NCI-H2107 treated with DMSO at 0.1 percent for 48 hours (cell line): ENCODE measurements around the gene IL1RAPL1.
"Not testable (repeated sequence)": the region's sequence is repeated elsewhere in the genome, so short reads cannot be mapped to it uniquely, and the experiment has no call there.

Source experiments
- DNase-seq: peaks from one replicate; lab custom pipeline; 2025; ENCODE audit not compliant: unreplicated experiment; lab: John Stamatoyannopoulos, UW

The IL1RAPL1 gene

DNA sequence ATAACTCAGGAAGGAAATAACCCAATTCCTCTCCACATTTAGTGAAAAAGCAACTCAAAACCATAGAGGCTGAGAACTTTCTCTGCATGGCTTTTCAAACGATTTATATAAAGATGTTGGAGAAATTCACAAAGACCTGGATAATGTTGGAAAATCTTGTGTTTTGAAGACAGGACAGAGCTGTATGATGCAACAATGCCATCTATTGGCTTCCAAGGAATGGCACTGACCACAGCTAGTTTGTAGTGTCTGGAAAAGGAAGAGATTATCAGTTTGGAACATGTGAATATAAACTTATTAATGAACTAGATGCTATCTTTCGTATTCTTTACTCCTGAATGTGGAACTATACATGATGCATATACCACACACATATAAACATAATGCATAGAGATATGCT is 503.6 kb downstream of the IL1RAPL1 start:
- no peak for DNase-seq

DNA sequence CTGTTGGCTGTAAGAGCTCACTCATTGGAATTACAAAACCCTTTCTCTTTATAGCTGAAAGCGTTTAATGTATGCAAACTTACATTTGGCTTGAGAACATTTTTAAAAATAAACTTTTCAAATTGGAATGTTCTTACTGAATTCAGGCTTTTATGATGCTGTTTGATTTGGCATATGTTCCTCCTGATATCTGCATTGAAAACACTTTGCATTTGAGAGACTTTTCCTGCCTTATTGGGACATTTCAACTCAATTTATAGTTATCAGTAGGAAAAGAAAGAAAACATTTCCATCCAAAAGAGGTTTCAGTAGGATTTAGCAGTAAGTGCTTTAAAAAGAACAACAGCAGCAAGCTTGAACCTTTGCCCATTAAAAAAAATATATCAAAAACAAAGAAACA is 520.0 kb downstream of the IL1RAPL1 start:
- DNase-seq, result no peak

DNA sequence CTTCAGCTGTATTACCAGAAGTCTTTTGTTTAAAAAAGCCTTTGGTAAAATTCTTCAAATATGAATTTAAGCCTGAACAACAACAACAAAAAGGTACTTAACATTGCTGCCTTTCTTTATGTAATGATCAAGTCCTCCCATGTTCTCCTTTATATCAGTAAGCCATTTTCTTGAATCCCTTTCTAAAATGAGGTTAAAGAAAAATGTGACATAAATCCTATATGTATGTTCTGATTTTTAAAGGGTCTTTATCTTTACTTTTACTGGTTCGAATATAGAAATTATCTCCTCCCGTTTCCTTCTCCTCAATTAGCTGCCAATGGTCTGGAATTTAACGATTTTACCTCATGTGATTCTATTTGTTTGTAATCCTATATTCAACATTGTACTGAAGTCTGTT is 522.8 kb downstream of the IL1RAPL1 start:
- DNase-seq, result no peak

GRCh38 chrX:29113221-29113620 is 526.0 kb downstream of the IL1RAPL1 start:
- no peak for DNase-seq

DNA sequence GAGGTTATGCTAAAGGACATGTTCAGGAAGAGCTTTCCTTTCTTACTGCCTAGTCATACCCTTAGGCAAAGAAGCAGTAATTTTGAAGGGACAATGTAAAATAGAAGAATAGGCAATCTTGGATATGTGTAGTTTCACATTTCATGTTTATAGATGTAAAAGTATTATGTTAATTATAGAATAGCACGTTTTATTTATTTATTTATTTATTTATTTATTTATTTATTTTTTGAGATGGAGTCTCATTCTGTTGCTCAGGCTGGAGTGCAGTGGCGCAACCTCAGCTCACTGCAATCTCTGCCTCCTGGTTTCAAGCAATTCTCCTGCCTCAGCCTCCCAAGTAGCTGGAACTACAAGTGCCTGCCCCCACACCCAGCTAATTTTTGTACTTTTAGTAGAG is 535.6 kb downstream of the IL1RAPL1 start:
- DNase-seq, result not testable (repeated sequence)

- DNase-seq, result no peak
Measured at GRCh38 chrX:29130905-29131304, 543.7 kb downstream of the IL1RAPL1 start.

DNA sequence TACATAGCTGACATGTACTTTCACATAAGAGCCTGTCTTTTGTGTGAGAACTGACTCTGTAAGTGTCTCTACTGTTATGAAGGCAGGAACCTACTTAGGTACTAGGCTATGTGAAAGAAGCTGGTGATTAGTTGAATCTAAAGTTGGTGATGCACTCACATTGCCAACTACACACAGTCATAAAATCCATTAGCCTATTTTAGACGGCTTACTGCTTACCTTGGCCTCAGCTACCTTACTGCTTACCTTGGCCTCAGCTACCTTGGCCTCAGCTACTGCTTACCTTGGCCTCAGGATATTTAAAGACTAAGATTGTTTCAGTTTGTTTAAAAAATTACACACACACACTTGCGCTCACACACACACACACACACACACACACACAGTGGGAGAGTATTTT is 549.7 kb downstream of the IL1RAPL1 start:
- no peak for DNase-seq

- no peak for DNase-seq
Measured at GRCh38 chrX:29138003-29138402, 550.8 kb downstream of the IL1RAPL1 start.

- no peak for DNase-seq
Measured at GRCh38 chrX:29143356-29143755, 556.1 kb downstream of the IL1RAPL1 start.

- DNase-seq, result no peak
Measured at GRCh38 chrX:29143756-29144155, 556.5 kb downstream of the IL1RAPL1 start.

DNA sequence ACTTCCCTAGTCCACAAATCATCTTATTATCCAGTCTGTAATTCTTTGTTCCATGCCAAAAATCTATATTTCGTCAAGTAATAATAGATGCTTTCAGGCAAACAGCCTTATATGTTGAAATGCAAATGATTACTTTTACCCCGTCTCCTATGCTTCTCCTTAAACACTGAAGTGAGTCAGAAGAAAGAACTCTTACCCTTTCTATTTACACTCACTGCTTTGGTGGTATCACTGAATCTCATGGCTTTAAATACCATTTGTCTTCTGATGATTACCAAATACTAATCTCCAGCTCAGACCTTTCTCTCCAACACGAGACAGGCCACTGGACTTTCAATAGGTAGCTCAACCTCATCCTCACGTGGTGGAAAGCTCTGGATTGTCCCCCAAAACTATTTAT is 558.1 kb downstream of the IL1RAPL1 start:
- no peak for DNase-seq

GRCh38 chrX:29148511-29148910 is 561.3 kb downstream of the IL1RAPL1 start:
- no peak for DNase-seq

- DNase-seq, result no peak
Measured at GRCh38 chrX:29155286-29155685, 568.0 kb downstream of the IL1RAPL1 start.

DNA sequence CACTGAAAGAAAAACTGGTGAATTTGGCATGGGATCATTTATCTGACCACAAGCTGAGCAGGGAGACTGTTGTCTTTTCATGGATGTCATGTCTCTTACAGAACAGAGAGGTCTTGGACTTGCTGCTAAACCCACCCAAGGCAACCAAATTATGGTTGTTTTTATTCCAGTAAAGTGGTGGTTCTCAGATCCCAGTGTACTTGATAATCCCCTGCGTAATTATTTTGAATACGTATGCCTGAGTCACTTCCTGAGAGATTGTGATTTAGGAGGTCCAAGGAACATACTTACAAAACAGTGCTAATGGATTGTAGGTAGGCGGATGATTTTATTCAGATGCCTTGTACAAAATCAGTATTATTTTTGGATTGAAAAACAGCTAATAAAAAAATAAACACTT is 585.6 kb downstream of the IL1RAPL1 start:
- no peak for DNase-seq

DNA sequence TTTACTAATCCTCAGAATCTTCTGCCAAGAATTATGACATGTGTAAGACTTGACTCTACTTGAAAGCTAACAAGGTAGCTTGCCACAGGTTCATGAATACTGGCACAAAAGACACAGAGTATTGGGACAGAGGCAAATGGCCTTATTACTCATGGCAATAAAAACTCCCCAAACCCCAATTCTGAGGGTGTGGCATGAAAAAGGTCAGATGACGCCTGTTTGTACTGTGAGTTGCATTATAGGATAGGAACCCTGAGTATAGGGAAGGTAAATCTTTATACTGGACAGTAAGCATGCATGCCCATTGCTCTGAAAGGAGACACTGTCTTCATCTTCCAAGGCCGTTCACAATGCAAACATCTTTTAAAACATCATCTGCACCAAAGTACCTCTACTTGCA is 600.0 kb downstream of the IL1RAPL1 start:
- no peak for DNase-seq

DNA sequence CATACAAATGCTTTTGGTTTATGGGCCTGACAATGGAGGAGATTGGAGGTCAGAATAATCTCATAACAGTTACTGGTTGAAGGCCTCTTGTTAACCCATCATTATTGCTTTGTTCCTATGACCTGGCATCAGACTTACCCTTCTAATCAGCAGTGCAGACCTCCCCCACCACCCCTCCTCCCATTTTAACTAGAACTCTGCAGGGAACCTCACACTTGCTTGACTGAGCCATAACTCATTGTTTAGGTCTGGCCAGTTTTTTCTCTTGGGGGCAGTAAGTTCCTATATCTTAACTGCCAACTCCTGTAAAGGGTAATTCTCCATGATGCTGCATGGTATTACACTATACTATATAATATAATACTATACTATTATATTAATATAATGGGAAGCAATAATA is 609.3 kb downstream of the IL1RAPL1 start:
- DNase-seq, result no peak

DNA sequence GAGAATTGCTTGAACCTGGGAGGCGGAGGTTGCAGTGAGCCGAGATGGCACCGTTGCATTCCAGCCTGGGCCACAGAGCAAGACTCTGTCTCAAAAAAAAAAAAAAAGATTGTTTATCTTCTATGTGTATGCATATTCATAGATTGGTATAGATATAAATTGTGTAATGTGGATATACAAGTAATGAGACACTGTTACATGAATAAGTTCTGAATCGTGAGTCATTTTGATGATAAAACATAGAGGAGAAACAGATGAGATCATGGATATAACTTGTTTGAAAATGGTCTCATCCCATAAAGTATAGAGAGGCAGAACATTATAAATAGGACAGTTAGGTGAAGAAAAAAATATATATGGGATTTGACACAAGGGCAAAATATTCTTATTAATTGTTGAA is 628.0 kb downstream of the IL1RAPL1 start:
- DNase-seq, result no peak

GRCh38 chrX:29225670-29226069 is 638.4 kb downstream of the IL1RAPL1 start:
- DNase-seq, result no peak

DNA sequence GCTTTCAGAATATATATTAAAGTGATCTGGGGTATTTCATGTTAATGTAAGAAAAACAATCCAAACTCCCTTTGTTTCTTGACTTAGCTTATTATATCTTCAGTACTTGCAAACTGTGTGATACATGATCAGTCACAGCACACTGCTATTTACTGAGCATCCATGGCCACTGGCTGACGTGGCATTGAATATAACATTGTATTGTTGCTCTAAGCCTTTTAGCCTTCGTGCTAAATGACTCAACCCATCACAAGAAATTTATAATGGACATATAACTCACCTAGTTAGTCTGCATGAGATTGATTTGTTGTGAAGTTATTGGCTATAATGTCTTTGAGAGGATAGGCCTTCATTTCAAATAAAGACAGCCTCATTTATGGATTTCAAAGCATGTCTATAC is 642.6 kb downstream of the IL1RAPL1 start:
- DNase-seq, result no peak

DNA sequence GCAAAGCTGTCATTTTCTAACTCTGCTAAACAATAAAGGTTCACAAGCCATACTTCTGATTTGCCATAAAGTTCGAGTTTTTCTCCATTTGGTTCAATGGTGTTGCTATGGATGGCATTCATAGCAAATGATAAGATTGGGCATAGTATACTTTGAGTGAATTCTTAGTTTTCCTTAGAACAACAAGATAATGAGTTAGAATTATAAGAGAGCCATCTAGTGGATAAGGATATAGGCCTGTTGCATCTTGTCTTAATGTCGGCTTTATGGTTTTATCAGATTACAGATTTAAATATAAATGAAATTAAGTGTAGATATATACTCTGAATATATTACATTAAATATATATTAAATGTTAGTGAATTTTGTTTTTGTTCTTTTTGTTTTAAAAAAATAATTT is 644.6 kb downstream of the IL1RAPL1 start:
- no peak for DNase-seq

DNA sequence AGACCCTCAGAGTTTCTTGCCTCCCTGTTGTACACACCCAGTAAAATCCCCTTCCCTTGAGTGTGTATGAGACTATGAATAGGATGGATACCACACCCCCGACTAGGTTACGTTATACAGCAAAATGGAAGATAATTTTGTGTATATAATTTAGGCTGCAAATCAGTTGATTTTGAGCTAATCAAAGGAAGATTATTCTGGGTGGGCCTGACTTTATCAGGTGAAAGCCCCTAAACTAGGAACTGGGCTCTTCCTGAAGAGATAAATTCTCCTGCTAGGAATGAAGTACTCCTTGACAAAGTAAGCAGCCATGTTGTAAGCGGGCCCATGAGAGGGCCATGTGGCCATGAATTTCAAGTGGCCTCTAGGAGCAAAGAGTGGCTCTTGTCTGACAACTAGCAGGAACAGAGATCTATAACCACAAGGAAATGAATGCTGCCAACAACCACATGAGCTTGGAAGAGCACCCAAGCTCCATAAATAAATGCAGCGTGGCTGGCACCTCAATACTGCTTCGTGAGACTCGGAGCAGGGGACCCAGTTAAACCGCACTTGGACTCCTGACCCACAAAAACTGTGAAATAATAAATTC is 646.4 kb downstream of the IL1RAPL1 start:
- DNase-seq, result no peak

DNA sequence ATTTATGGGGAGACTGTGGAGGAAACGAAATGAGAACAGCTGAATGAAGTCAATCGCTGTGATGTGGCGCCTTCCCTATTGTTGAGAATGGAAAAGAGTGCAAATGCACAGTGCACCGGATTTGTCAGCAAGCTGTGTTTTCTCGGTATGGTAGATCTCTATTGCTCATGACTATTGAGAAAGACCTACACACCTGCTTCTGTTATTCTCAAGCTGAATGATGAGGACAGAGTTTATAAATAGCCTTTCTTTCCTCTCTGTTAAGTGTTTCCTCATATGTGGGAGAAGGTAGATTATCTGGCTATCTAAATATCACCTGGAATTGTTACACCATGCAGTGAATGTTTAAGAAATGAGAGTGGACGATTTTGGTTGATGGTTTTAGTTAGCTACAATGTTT is 650.7 kb downstream of the IL1RAPL1 start:
- DNase-seq, result no peak

GRCh38 chrX:29241809-29242208 is 654.6 kb downstream of the IL1RAPL1 start:
- DNase-seq, result no peak

DNA sequence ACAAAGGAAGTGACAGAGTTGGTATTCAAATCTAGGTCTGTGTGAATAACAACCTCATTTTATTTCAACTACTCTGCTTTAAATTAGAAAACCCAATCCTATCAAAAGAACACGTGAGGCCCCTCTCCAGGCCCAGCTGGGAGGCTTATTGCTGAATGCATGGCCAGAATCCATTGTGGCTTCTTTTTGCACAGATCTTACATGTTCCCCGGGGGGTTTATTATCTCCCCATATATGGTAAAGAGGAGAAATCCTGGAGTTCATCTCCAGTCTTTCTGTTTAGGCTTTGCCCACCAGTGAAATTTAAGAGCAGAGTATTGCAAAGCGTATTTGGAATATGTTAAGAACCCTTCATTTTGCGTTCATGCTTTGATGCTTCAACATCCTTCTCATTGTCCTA is 655.6 kb downstream of the IL1RAPL1 start:
- no peak for DNase-seq
